HG03575 (cell line): ENCODE measurements around the gene SMR3B.

Source experiments
- ATAC-seq: cut with Tn5 transposase; IDR thresholded peaks from one replicate; pipeline ENCODE4 v1.9.1; 2021; ENCODE audit not compliant: unreplicated experiment, insufficient number of reproducible peaks, low FRiP score; ENCODE audit errors: extremely low read depth

The SMR3B gene

GRCh38 chr4:70437197-70437596, 54.3 kb downstream of the SMR3B start:
- no peak for ATAC-seq
